OCI-LY1 (cell line): ENCODE measurements around the gene TMEM255A.

Source experiments
- H2AFZ ChIP-seq: fragments of 200-600 bp; sonication (generic), shearing (Covaris generic); 2 replicates; pipeline ENCODE4 v1.6.0; 2014; ENCODE audit warnings: antibody characterized with exemption, mild to moderate bottlenecking, low read length
- H3F3A ChIP-seq: fragments of 200-600 bp; sonication (generic), shearing (Covaris generic); 2 replicates; pipeline ENCODE4 v1.6.0; 2014; ENCODE audit warnings: mild to moderate bottlenecking, antibody characterized with exemption, low read length, moderate library complexity; ENCODE audit not compliant: insufficient read depth
- H3K27ac ChIP-seq: fragments of 200-600 bp; sonication (generic); 2 replicates; pipeline ENCODE4 v1.5.1; 2014; ENCODE audit warnings: low read length, mixed run types, mild to moderate bottlenecking, low read depth; ENCODE audit not compliant: poor library complexity, severe bottlenecking
- H3K27me3 ChIP-seq: fragments of 200-600 bp; sonication (generic); 2 replicates; pipeline ENCODE4 v1.6.0; 2014; ENCODE audit warnings: antibody characterized with exemption, mild to moderate bottlenecking, low read length, moderate library complexity; ENCODE audit not compliant: insufficient read depth
- H3K36me3 ChIP-seq: fragments of 200-600 bp; sonication (generic); 2 replicates; pipeline ENCODE4 v1.6.1; 2014; ENCODE audit warnings: mild to moderate bottlenecking, antibody characterized with exemption, low read length, moderate library complexity, mixed read lengths; ENCODE audit not compliant: insufficient read depth
- H3K4me1 ChIP-seq: fragments of 200-600 bp; sonication (generic); 2 replicates; pipeline ENCODE4 v1.5.1; 2014; ENCODE audit warnings: mild to moderate bottlenecking, low read length, moderate library complexity; ENCODE audit not compliant: insufficient read depth, severe bottlenecking
- H3K4me2 ChIP-seq: fragments of 200-600 bp; sonication (generic), shearing (Covaris generic); 2 replicates; pipeline ENCODE4 v1.6.1; 2014; ENCODE audit warnings: low read length
- H3K4me3 ChIP-seq: fragments of 200-600 bp; sonication (generic); 2 replicates; pipeline ENCODE4 v1.5.1; 2014; ENCODE audit warnings: low read length, low read depth, mild to moderate bottlenecking, mixed read lengths; ENCODE audit not compliant: poor library complexity, severe bottlenecking
- H3K79me2 ChIP-seq: fragments of 200-600 bp; shearing (Covaris generic); 2 replicates; pipeline ENCODE4 v1.6.1; 2016; ENCODE audit warnings: mixed run types, low read length, mixed read lengths; ENCODE audit not compliant: insufficient read depth
- H3K9ac ChIP-seq: fragments of 200-600 bp; sonication (generic), shearing (Covaris generic); 2 replicates; pipeline ENCODE4 v1.6.1; 2014; ENCODE audit warnings: mild to moderate bottlenecking, low read length, mixed read lengths
- H3K9me2 ChIP-seq: fragments of 200-600 bp; sonication (generic), shearing (Covaris generic); 2 replicates; pipeline ENCODE4 v1.6.1; 2014; ENCODE audit warnings: low read depth, mild to moderate bottlenecking, low read length, mixed read lengths
- H3K9me3 ChIP-seq: fragments of 200-600 bp; shearing (Covaris generic); 2 replicates; pipeline ENCODE4 v1.6.1; 2014; ENCODE audit warnings: low read length, mixed read lengths
- H4K20me1 ChIP-seq: fragments of 200-600 bp; sonication (generic), shearing (Covaris generic); 2 replicates; pipeline ENCODE4 v1.6.0; 2016; ENCODE audit warnings: mild to moderate bottlenecking, low read length; ENCODE audit not compliant: insufficient read depth
- CTCF ChIP-seq: fragments of 200-600 bp; sonication (generic), shearing (Covaris generic); IDR thresholded peaks from 2 replicates; pipeline ENCODE4 v1.5.1; 2017; ENCODE audit warnings: mild to moderate bottlenecking, antibody characterized with exemption, low read length, moderate library complexity, mixed read lengths
- EZH2 ChIP-seq: fragments of 200-600 bp; sonication (generic), shearing (Covaris generic); IDR thresholded peaks from 2 replicates; pipeline ENCODE4 v1.8.0; 2017; ENCODE audit warnings: borderline replicate concordance, mixed run types, mild to moderate bottlenecking, antibody characterized with exemption, low read length, moderate library complexity, mixed read lengths

Gene TMEM255A

GRCh38 chrX:120332394-120332793 lies 21.1 kb upstream of the TMEM255A start:
- Histone ChIP-seq H3F3A (no peaks in the 10 kb centered on the region), H4K20me1 (no peaks in the 10 kb centered on the region), H3K79me2 (no peaks in the 10 kb centered on the region), H3K9me2 (no peaks in the 10 kb centered on the region), H2AFZ (no peak overlapping the region), H3K4me2 (no peak overlapping the region), H3K27ac (no peak overlapping the region), H3K36me3 (no peaks in the 10 kb centered on the region), H3K4me3 (no peak overlapping the region), H3K9ac (no peak overlapping the region), H3K4me1 (no peaks in the 10 kb centered on the region), H3K27me3 (no peaks in the 10 kb centered on the region), H3K9me3 (no peaks in the 10 kb centered on the region)
- TF ChIP-seq EZH2 (no peak), CTCF (no peak)

- H3K9me3 ChIP-seq, result no peaks in the 10 kb centered on the region
- no peak overlapping the region for H3K9ac ChIP-seq
- H3K27me3 ChIP-seq, result no peaks in the 10 kb centered on the region
- H3K4me3 ChIP-seq, result no peak overlapping the region
- H3K4me1 ChIP-seq, result no peaks in the 10 kb centered on the region
- H3K9me2 ChIP-seq, result no peaks in the 10 kb centered on the region
- H2AFZ ChIP-seq, result no peak overlapping the region
- H3K4me2 ChIP-seq, result no peak overlapping the region
- H4K20me1 ChIP-seq, result no peaks in the 10 kb centered on the region
- H3K36me3 ChIP-seq, result no peaks in the 10 kb centered on the region
- H3F3A ChIP-seq, result no peaks in the 10 kb centered on the region
- no peak for TF ChIP-seq EZH2
- TF ChIP-seq CTCF, result no peak
- no peak overlapping the region for H3K27ac ChIP-seq
- no peaks in the 10 kb centered on the region for H3K79me2 ChIP-seq
Observed at GRCh38 chrX:120331116-120331515, 19.9 kb upstream of the TMEM255A start.

- H3K27me3 ChIP-seq, result no peaks in the 10 kb centered on the region
- no peaks in the 10 kb centered on the region for H3K4me1 ChIP-seq
- H3K27ac ChIP-seq, result no peak overlapping the region
- no peak for TF ChIP-seq EZH2
- no peak for TF ChIP-seq CTCF
- no peaks in the 10 kb centered on the region for H3K9me2 ChIP-seq
- no peaks in the 10 kb centered on the region for H3K9me3 ChIP-seq
- H3K4me2 ChIP-seq, result no peak overlapping the region
- no peaks in the 10 kb centered on the region for H3F3A ChIP-seq
- H2AFZ ChIP-seq, result no peak overlapping the region
- no peaks in the 10 kb centered on the region for H3K36me3 ChIP-seq
- no peak overlapping the region for H3K9ac ChIP-seq
- no peak overlapping the region for H3K4me3 ChIP-seq
- no peaks in the 10 kb centered on the region for H4K20me1 ChIP-seq
- no peaks in the 10 kb centered on the region for H3K79me2 ChIP-seq
Observed at GRCh38 chrX:120321520-120322281, 10.4 kb upstream of the TMEM255A start.
